Stimulated activated CD8-positive, alpha-beta memory T cell treated with anti-CD3 and anti-CD28 coated beads, Interleukin-4, amount 100 ng/mL, for 4 hours (primary cell): Measurements from ENCODE around the gene KIF5C.
A peak's percentile ranks its signal among the peaks of the same experiment; 100 is the strongest.

Experiments
- DNase-seq, 2 donors: peaks; one replicate each; pipeline ENCODE4 v3.0.0-alpha.2; 2020; ENCODE audit warnings: low read depth in 2 of 2, low spot score in 1 of 2

The KIF5C gene

DNA sequence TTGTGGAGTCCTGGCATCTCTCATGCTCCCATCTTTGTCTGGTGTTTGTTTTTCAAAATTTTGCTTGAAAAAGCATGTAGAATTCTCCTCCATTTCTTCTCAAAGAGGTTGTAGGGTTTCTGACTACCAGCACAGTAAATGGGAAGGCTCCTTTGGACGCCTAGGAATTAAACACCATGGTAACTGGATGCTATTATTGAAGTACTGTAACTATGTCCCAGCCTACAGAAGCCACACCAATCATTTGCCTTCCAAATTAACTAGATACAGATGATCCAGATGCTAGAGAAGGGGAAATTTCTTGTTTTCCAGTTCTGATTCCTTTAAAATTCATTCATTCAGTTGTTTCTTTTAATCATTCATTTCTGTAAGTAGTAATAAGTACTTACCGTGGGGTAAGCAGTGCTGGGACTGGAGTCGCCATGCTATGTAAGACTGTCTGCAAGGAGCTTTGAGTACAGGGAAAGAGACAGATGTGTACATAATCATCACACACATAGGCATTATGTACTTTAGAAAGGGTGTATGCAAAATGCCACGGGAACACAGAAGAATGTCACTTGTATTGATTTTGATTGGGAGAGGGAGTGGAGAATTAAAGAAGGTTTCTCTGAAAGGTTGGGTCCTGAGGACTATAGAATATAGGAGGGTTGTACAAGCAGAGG, 49.6 kb downstream of the KIF5C start:
- DNase-seq = no peak

DNA sequence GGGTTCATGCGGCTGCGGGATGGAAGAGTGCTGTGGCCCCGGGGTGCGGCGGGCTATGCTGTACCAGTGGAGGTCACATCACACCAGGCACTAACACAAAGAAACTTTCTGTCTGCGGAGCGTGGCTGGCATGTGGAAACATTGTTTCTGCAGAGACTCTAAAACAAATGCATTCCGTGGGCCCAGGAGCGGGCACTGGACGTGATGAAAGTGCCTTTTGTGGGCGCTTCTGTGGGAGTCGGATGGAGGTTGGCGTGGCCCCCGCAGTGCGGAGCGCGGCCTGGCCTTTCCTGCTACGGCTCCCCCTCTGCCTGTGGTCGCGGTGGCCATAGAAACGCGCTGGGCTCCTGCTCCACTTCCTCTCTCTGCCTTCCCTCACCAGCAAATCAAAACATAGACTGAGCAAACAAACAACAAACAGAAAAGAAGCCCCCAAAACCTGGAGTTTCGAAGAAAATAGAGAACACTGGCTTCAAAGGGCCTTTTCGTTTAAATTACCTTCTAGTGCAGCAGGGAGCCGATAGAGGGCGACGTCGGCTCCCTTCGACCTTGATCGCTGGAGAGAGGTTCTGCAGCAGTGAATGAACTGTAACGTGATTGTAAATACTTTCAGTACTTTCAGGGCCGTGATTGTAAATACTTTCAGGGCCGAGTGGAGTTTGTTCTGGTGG, 51.4 kb downstream of the KIF5C start:
- DNase-seq = peak in 1 of 2 donors; percentile 9

DNA sequence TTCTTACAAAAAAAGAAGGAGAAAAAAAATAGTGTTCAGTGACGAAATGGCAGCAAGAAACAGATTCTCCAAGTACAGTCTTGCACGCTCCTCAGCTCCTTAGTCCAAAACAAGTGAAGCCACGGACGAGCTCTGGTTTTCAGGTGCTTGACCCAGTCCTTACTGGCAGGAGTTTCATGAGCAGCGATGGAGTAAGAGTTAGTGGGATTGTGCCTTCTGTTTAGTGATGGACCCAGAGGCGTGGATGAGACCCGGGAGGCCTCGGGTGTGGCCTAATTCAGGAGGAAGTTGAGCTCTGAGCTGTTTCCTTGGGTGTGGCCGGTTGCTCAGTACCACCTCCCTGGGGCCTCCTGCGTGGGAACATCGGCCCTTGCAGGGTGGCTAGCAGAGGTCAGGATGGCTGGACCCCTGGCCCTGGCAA, 52.0 kb downstream of the KIF5C start:
- DNase-seq = no peak

DNA sequence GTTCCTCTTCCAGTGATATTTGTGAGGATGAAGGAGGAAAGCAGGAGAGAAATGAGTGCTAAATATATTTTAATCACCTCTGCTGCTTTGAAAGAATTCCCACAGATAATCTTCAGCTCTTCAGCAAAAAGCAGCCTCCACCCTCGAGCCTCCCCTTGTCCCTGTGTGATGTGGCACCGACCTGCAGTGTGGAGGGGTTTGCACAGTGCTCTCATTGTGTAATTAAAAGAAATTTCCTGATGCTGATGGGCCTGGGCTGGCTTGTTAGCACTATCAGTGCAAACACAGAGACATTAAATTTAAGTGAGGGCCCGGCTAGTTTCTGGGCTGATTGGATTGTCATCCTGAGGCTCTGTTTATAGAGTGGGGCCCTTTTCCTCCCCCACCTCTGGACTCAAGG, 53.4 kb downstream of the KIF5C start:
- DNase-seq = no peak

- DNase-seq = no peak
Measured at GRCh38 chr2:148930046-148930775, 55.2 kb downstream of the KIF5C start.

DNA sequence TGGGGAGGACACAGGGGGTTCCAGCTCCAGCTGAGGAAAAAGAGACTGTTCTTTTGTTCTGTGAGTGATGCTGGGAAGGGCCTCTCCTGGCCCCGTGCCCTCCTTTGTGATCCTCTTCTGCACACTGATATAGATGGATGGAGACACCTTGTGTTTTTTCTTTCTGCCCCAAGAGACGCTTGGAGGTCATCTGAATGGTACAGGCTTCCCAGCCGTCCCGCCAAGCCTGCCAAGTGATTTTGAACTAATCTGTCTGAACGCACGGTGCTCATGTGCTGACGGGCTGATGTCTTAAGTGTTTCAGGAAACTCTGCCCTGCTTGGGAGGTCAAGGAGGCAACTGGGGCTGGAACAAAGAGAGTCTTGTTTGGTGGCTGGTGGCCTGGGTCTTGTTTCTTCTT, 57.5 kb downstream of the KIF5C start:
- DNase-seq = no peak

- DNase-seq = no peak
Measured at GRCh38 chr2:148933456-148933855, 58.4 kb downstream of the KIF5C start.

DNA sequence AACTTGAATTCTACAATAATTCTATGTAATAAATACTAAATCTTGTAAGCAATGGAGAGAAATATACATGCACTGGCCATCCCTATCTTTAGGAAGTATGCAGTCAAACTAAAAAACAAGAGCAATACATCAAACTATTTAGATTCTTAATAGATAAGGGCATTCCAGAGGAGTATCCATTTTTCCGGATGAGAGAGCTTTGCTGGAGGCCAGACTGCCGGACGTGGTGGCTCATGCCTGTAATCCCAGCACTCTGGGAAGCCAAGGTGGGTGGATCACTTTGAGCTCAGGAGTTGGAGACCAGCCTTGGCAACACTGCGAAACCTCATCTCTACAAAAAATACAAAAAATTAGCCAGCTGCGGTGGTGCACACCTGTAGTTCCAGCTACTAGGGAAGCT, 60.8 kb downstream of the KIF5C start:
- no peak for DNase-seq

GRCh38 chr2:148936857-148937450, 61.9 kb downstream of the KIF5C start:
- no peak for DNase-seq

- no peak for DNase-seq
Measured at GRCh38 chr2:148939271-148939670, 64.2 kb downstream of the KIF5C start.

- DNase-seq = no peak
Measured at GRCh38 chr2:148943097-148943496, 68.1 kb downstream of the KIF5C start.

- DNase-seq = no peak
Measured at GRCh38 chr2:148944536-148944935, 69.5 kb downstream of the KIF5C start.

DNA sequence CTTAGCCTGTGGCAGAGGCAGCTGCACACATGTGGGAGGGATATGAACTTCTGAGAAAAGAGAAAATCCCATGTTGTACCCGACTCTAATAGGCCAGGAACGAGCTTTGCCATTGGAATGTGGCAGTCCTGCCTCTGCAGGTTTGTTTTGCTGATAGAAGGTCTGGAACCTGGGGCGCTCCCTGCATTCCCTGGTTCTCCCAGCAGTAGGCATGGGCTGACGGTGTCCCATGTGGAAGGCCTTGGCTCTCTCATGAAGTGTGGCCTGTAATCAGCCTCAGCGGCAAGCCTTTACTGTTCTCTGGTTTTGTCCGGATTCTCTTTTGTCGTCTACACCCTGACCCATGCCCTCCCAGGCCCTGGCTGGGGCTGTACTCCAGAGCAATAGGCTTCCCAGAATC, 72.3 kb downstream of the KIF5C start:
- DNase-seq = no peak

DNA sequence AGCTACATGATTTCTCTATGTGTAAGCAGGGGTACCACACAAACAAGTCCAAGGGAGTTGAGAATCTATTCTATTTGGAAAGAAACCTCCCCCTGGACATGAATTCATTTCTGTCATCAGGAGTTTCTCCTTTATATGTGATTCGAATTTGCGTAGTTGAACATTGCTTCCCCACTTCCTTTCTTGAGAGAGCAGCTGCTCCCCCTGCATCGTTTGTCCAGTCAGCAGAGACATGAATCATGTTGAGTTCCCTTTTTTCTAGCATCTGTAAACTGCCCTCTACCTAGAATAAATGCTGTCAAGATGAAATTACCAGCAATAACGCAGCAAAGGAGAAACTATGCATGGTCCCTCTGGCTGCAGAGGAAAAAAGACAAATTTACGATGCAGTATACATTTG, 73.8 kb downstream of the KIF5C start:
- no peak for DNase-seq

DNA sequence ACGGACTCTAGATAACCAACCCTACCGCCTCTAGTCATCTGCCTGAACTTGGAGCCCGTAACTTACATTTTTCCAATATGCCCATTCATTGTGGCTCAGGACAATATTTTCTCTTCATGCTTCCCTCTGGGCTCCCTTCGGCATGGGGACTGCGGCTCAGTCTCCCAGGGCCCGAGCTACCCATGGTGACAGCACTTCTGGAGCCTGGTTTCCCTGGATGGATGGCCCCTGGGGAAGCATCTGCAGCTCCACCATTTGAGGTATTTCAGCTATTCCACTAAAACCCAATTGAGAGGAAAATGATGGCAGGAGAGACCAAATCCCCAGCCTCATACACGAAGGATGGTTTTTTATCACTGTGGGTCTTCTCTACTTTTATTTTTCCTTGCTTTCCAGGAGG, 74.3 kb downstream of the KIF5C start:
- DNase-seq = no peak

GRCh38 chr2:148952621-148953020, 77.6 kb downstream of the KIF5C start:
- no peak for DNase-seq

DNA sequence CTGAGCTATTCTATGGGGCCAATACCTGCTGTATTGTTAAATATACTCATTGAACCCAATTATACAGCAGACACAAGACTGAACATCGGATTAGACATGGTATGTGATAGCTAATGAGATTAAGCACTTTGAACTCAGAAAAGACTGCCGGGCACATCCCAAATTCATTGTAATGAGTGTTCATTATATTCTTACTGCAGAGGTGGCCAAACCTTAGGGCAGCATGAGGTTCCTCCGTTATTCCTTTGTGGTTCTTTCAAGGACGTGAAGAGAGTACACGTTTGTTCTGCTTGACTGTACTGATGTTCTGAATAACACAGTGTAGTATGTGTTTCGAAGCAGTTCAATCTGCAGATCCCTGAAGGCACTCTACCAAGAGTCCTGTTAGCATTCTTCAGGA, 78.4 kb downstream of the KIF5C start:
- no peak for DNase-seq

DNA sequence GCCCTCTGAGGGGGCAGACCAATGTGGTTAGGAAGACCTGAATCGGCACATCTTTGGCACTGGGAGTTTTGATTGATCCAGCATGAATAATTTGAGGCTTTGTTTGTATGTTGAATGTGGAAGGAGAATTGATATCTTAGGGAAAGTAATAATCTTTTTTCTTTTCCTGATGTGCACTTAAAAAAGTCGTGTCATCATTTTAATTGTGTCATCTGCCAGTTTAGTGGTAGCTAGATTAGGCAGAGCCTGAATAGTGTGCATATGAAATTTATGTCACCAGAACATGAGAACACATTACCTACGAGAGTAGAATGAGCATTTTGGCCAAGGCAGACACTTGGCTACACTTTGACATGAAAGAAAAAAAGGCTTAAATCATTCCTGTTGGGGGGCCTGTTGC, 79.5 kb downstream of the KIF5C start:
- DNase-seq = no peak

DNA sequence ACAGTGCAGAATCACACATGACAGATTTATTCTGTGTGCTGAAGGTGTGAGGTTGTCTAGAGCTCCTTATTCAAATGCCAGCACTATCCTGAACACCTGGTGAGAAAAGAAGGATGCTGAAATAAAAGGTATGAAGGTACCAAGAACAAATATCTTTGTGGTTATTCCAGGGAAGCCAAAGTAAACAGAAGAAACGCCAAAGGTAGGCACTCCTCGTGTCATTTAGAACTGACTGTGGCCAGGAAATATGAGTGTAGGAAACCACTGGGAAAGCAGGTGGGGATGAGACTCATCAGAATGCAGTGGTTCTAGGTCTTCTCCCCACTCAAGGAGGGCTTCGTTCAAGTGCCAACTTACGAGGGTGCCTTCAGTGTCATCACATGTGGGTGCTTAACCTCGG, 80.8 kb downstream of the KIF5C start:
- DNase-seq = no peak

GRCh38 chr2:148957023-148957422, 82.0 kb downstream of the KIF5C start:
- DNase-seq = no peak

DNA sequence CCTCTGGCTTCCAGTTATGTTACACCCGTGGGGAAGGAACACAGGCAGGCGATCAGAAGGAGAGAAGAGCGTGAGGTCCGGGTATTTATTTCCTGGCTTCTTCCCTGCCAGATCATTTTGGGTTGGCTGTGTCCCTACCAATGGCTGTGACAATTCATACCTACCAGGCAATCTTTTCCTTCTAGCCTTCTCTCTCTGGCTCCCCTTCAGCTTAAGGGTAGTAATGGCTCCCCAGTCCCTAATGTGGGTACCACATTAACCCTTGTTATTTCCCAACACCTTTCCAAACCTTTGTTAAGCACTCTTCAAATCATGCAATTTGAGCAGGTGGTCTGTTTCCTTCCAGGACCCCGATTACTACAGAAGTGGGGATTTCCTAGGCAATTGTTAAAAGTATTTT, 84.7 kb downstream of the KIF5C start:
- no peak for DNase-seq

DNA sequence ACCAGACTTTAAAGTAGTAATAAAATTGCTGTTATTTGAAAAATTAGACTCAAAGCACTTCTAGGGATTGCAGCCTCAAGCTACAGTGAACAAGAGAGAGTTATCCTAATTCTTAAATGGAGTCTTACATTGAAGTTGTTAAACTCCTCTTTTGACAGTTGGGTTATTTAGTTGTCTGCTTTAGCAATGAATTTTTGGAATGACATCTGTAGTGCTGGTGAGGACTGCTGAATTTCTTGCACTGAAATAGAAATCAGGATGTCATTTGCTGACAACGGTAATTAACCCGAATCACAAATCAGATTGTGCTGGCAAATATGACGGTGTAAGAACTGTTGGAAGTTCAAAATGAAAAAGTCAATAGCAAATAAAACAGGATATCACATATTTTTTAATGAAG, 85.5 kb downstream of the KIF5C start:
- DNase-seq = no peak
